GM12801 (cell line): Measurements from ENCODE around the gene KIAA1671.

ENCODE experiments used
- TF ChIP-seq, protein P1 (sequence below): IDR thresholded peaks from one replicate; pipeline ENCODE4 v1.5.1; 2011; ENCODE audit warnings: control low read depth; ENCODE audit not compliant: insufficient read length; ENCODE audit errors: extremely low read depth

The KIAA1671 gene

DNA sequence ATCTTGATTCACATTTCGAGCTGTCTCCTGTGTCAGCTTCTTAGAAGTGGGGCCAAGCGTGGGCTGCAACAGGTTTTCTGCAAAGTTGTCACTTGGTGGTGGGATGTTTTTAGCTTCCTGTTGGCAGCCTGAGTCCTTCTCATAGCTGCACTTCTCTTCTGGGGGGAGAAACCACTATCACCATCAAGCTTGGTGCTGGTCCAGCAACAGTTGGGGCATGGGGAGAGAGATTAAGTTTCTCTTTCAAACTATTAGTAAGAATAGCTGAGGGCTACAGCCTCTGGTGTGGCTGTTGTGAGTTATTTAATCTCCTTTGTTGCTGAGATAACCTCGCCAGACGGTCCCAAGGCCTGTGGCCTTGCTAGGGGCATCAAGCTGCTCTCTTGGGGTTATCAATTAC lies 123.8 kb downstream of the KIAA1671 start:
- TF ChIP-seq, protein P1, sequence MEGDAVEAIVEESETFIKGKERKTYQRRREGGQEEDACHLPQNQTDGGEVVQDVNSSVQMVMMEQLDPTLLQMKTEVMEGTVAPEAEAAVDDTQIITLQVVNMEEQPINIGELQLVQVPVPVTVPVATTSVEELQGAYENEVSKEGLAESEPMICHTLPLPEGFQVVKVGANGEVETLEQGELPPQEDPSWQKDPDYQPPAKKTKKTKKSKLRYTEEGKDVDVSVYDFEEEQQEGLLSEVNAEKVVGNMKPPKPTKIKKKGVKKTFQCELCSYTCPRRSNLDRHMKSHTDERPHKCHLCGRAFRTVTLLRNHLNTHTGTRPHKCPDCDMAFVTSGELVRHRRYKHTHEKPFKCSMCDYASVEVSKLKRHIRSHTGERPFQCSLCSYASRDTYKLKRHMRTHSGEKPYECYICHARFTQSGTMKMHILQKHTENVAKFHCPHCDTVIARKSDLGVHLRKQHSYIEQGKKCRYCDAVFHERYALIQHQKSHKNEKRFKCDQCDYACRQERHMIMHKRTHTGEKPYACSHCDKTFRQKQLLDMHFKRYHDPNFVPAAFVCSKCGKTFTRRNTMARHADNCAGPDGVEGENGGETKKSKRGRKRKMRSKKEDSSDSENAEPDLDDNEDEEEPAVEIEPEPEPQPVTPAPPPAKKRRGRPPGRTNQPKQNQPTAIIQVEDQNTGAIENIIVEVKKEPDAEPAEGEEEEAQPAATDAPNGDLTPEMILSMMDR: no peak

DNA sequence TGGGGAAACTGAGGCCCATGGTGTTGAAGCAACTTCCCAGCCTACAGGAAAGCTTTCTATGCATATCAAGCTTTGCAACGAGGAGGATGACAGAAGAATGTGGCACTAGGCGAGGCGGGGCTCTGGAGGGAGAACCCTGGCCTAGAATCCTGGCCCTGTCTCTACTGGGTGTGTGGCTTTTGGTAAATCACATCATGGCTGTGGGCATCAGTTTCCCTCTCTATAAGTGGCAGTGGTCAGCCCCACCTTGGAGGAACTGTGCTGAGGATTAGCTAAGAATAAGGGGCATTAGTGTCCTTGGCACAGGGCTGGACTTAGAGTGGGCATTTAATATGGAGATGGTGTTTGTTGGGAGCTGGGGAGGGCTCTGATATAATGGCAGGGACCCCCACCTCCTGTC lies 124.5 kb downstream of the KIAA1671 start:
- TF ChIP-seq, protein P1: no peak

DNA sequence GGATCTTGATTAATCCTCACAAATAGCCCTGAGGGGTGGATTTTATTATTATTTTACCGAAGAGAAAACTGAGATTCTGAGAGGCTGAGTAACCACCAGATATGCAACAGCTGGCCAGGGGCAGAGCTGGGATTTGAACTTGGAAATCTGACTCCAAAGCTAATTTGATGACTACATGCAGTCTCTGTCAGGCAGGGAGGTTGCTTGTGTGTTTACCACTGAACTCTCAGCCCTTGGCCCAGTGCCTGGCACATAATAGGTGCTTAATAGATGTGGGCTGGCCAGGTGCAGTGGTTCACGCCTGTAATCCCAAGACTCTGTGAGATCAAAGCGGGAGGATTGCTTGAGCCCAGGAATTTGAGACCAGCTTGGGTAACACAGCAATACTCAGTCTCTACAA lies 125.4 kb downstream of the KIAA1671 start:
- TF ChIP-seq, protein P1: no peak

DNA sequence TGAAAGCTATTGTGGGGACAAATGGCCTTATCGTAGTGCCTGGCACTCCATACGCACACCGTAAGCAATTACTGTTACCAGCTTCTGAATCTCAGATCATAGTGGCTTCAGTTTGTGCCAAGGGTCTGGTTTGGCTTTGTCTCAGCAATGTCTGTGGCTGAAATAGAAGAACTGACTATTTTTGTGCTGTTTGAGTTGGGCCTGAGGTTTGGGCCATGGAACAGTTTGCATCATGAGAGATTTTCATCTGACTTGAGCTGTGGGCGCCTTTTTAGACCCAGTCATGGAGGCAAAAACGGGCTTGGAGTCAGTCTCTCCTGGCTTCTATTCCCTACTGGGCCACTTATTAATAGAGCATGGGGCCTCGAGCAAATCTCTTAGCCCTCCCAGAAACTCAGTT lies 126.1 kb downstream of the KIAA1671 start:
- TF ChIP-seq, protein P1: no peak

DNA sequence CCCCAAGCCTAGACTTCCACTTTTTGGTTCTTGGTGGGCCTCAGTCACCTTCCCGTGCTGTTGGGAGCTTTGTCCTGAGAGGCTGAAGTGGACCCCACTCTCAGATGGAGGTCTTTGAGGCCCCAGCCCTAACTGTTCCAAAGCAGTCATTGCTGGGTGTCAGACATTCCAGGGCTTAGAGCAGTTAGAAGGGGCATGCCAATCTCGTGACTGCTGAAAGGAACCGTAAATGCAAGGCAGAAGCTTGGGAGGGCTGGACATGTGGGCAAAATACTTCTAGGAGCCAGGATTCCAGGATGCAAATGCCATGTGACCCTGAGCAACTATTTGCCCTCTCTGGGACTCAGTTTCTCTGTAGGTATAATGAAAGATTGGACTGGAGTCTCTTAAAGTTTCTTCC lies 128.3 kb downstream of the KIAA1671 start:
- TF ChIP-seq, protein P1: no peak

DNA sequence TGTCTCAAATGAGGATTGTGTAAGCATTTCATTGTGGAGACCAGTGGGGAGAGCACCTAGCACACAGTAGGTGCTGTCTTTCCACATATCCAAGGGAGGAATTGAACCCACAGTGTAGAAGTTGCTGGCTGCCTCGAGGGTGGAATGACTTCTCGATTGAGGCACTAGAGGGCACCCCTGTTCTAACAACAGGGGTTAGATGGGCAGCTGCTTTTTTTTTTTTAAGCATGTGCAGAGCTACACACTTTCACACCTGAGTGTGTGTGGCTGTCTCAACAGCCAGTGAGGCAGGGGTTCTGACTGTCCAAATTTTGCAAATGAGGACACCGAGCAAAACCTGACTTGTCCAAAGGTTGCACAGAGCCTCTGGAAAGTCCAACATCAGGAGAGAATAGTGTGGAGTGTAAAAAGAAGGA lies 128.9 kb downstream of the KIAA1671 start:
- TF ChIP-seq, protein P1: no peak

DNA sequence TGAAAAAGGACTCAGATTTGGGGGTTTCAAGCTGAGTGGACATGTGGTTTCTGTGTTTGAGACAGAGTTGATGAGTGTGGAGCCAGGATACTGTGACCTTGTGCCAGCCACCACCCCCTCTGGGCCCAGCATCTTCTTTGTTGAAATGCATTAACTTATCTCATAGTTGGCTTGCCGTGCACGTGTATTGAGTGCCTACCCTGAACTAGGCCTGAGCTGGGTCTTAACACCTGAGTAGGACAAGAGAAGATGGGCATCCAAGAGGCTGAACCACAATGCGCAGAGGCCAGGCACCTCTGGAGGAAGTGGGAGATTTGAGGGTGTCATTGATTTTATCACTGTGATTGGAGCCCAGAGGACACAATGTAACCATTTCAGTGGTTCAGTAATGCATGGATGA lies 129.6 kb downstream of the KIAA1671 start:
- TF ChIP-seq, protein P1: no peak
